Superior temporal gyrus (tissue), 1 donor: ENCODE data around the gene TMEM245.
"Not testable (repeated sequence)": the region's sequence is repeated elsewhere in the genome, so short reads cannot be mapped to it uniquely, and the experiment has no call there.

Experiments used
- DNase-seq: peaks from one replicate; pipeline ENCODE4 v3.0.0-alpha.2; 2016; ENCODE audit errors: extremely low spot score

Gene TMEM245

DNA sequence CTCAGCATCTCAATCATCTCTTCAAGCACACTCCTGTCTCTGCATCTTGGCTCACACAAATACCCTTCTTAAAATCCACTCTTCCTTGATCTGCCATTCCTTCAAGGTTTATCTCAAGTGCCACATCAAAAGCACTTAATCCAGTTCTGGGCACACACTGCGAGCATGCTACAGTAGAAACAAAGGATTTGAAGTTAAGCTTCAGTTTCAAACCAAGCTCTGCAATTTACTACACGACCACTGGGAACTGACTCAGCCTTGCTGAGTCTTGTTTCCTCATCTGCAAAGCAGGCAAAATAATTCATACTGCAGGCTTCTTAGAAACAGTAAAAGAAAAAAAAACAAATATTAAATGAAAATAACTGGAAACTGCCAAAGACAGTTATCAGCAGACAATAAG lies 56.0 kb downstream of the TMEM245 start:
- DNase-seq: no peak

DNA sequence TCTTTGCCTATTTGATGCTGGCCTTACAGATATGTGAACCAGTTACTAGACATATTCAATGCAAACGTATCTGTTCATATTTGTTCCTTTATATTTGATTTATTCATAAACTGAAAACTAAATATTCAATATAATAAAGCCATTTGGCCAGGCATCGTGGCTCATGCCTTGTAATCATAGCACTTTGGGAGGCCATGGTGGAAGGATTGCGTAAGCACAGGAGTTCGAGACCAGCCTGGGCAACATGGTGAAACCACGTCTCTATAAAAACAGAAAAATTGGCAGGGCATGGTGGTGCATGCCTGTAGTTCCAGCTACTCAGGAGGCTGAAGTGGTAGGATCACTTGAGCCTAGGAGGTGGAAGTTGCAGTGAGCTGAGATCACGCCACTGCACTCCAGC lies 57.2 kb downstream of the TMEM245 start:
- no peak for DNase-seq

DNA sequence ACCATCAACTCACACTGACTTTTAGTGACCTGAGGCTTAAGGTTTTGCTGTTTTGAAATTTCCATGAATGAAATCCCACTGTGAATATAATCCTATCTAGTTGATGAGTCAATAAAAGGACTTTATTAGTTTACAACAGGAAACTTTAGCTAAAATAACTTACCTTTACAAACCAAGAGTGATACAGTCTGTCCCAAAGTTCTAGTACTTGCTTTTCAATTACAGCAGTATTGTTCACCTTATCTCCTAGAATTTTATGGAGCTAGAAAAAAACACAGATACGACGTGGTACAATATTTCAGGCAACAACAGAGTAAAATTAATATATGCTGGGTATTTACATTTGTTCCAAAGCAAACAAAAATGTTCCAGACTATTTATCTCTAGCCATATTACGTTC lies 59.6 kb downstream of the TMEM245 start:
- DNase-seq: no peak

DNA sequence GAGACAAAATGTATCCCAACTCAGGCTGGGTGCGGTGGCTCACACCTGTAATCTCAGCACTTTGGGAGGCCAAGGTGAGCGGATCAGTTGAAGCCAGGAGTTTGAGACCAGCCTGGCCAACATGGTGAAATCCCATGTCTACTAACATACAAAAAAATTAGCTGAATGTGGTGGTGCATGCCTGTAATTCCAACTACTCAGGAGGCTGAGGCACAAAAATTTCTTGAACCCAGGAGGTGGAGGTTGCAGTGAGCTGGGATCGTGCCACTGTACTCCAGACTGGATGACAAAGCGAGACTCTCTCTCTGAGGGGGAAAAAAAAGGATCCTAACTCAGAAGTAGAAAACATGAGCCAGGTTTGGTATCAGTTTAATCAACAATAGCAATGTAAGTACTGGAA lies 66.6 kb downstream of the TMEM245 start:
- DNase-seq: not testable (repeated sequence)

DNA sequence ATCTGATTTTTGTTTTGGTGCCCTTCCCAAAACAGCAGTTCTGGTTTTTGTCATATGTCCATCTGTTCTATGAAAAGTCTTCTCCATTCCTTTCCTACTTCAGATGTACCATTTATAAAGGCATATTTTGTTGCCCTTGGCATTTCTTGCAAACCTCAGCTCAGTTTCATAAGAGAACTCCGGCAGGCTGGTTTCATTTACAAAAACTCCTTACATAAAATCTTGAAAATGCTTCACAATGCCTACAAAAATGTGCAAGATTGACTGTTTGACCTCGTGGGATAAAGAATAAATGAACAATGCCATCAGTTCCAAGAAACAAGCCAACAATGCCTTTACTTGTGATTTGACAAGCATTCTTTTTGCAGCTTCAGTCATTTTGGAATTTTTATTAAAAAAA lies 67.3 kb downstream of the TMEM245 start:
- DNase-seq: no peak

DNA sequence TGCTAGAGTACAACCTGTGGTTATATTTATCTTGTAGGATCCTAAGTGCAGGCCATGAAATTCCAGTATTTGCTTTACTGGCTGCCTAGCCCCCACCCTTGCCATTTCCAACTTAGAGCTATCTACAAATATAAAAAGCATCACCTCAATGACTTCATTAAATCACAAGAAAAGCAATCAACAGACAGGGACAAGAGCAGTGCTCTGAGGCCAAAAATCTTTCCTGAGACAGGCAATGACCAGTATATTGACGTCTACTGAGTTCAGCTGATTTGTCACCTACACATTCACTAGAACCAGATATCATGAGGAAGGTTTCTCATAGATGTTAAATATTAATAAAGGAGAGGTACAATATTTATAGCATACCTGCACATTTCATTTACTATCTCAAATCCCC lies 68.0 kb downstream of the TMEM245 start:
- no peak for DNase-seq

DNA sequence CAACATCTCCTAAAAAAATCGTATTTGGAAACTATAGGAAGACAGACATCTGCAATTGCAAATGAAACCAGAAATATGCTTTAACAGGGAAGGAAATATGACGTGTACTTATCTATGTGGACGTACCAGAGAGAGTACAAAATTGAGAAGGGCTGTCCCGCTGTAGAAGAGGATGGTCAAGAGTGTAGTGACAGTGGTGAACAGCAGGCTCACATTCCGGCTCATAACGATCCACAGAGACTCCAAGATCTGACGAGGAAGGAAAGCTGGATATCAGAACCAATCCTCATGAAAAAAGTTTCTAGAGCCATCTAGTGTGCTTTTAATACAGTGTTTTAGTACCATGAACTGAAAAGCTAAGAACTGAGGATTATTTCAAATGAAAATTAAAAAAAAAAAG lies 69.3 kb downstream of the TMEM245 start:
- no peak for DNase-seq

DNA sequence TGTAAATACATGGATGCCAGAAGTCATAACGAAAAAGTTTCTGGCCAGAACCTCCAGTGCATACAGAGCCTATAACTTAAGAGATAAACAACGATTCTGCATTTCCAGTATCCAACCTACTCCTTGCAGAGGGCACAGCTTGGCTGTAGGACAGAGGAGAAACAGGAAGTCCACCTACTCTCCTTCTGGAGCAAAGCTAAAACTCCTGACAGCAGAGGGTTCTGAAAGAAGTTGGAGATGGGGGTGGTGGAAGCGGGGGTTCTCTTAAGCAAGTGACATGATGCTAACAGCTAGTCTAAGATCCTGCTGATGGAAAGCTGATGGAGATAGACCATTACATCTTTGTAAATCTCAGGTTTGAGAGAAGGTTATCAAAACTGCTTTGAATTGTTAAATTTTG lies 70.9 kb downstream of the TMEM245 start:
- DNase-seq: peak; percentile 59

DNA sequence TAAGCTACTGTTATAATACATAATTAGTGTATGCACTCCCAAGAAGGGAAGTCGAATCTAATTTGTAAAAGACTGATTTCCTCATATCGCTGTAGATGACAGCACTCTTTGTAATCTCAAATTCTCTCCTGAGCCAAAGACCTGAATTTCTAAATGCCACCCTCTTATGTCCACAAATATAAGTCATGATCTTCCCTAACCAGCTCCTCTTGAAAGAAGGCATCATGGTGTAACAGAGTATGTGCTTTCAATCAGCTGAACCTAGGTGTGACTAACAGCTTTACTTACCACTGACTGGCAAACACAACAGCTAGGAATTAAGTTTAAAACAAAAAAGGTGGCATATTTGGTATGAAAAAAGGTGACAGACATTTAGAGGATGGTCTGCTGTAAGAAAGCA lies 72.5 kb downstream of the TMEM245 start:
- no peak for DNase-seq

DNA sequence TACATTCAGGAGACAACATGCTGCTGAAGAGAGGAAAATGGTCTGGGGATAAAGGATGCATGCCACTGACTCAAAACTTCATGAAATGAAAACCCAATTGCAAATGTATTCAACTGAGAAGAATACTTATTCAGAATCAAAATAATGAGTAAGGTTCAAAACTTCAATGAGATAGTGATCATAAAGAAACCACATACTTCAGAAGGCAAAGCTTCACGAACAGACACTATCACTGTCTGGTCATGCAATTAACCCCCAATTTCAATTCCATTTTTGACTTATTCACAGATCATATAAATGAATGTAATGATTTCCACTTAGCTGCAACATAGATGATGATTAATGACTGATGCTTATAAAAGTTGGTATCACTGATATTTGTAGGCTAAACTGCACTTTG lies 73.4 kb downstream of the TMEM245 start:
- DNase-seq: no peak

DNA sequence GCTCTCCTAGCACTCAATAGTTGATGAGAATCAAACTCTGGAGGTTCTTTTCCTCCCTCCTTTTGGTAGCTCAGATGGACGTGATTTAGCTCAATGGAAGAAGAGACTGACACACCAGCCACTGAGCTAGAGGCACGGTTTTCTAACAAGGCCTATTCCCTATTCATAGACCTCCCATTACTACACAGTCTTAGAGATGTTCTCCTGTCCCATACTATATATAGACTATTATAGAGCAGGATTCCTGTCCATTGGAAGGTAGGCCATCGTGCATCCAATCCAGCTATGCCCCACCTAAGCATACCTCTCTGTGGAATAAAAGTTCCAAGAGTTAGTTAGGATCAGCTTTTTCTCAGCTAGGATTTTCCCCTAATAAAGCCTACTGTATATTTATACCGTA lies 76.2 kb downstream of the TMEM245 start:
- no peak for DNase-seq

DNA sequence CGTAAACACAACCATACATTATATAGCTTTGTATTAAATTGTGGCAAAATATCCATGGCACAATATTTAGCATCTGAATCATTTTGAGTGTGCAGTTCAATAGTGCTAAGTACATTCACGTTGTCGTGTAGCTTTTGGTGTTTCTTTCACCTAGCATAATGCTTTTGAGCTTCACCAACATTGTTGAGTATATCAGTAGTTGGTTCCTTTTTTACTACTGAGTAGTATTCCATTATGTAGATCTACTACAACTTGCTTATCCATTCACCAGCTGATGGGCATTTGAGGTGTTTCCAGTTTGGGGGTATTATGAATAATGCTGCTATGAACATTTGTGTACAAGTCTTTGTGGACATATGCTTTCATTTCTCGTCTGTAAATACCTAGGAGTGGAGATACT lies 79.2 kb downstream of the TMEM245 start:
- no peak for DNase-seq

DNA sequence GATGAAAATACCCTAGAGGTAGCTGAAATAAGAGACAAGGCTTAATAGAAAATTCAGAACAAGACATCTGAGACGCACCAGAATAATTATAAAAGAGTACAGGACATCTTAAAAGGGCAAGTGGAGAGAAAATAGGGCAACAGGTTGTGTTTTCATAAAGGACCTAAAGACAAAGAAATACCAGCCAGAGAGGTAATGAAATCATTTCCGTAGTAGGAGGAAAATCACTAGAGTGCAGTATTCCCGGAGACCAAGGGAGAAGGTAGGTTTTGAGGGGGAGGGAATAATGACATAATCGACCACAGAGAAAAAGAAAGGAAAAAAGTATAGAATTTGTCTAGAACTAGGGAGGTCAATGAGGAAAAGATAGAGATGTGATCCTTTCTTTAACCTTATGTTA lies 80.2 kb downstream of the TMEM245 start:
- DNase-seq: no peak

DNA sequence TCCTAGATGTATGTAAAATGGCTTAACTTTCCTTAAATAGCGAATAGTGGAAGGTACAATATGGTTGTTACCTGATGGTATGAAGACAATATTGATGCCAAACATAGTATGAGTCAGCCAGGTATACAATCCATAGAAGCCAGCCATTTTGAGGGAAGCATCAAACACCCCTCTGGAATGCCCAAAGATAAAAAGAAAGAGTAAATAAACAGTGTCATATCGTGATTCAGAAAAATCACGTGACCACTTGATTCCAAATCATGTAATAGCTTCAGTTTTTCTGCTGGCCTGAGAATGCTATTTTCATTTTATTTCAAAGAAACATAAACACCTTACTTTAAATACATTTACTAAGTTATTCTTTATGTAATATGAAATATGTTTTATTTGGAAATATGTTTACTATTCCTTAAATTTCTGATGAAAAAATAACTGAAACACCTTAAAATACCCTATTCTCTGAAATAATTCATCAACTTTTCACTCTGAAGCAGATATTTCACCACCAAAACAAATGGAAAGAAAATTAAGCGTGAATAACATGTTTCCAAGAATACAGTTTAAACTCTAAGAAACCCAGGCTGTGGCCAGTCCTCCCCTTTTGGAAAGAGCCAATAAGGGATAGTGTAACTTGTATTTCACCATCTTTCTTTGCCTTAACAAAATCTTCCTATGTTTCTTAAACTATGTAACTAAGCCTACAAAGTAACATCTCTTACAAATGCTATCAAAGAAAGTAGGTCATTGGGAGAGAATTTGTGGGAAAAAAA lies 81.6 kb downstream of the TMEM245 start:
- no peak for DNase-seq

DNA sequence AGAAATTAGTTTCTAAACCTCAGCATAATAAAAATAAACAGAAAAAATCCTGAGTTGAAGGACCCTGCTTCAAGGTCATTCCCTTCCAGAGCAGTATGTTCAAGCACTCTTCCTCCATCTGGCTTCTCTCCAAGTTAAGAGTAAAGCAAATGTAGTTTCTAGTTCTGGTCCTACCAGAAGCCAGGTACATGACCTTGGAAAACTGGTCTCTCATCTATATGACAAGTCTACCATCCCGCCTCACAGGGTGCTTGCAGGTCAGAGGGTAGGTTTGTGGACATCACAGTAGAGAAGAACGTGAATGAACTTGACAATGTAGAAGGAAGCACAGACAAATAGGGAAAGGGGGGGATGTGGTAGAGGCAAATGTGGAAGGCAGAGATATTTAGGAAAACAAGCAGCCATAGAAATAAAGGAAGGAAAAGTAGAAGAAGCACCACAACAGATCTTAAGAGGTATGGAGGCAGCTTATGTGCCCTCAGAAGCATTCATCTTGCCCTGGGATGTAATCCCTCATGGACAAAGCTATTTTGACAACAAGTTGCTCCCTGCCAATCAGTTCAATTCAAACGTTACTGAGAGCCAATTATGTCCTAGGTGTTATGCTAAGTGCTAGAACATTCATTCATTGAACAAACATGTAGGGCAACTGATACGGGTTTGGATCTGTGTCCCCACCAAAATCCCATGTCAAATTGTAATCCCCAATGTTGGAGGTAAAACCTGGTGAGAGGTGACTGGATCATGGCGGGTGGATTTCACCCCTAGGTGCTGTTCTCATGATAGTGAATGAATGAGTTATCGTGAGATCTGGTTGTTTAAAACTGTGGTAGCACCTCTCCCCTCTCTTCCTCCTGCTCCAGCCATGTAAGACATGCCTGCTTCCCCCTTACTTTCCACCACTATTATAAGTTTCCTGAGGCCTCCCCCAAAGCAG lies 82.7 kb downstream of the TMEM245 start:
- no peak for DNase-seq

DNA sequence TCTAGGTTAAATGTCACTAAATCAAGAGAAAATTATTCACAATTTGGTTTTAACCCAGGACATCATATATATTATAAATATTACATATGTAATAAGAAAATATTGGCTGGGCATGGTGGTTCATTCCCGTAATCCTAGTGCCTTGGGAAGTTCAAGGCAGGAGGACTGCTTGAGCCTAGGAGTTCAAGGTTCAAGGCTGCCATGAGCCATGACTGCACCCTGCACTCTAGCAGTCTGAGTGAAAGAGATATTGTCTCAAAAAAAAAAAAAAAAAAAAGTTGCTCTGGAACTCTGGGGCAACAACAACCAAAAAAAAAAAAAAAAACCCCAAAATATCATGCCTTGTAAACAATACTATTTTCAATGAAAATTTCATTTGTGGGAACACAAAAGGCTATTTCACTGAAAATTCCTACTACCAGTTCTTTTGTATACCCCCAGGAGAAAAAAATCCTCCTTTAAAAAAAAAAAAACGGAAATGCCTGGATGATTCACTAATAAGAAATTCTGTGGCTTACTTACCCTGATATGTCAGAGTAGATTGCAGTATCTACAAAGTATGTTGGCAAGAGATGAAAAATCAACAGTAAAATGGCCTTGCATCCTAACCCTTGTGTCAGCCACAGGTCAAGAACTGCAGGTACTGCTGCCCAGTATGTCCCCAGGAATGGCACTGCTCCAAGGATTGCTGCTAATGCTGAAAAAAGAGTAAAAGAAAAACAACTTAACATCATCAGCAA lies 83.9 kb downstream of the TMEM245 start:
- no peak for DNase-seq

DNA sequence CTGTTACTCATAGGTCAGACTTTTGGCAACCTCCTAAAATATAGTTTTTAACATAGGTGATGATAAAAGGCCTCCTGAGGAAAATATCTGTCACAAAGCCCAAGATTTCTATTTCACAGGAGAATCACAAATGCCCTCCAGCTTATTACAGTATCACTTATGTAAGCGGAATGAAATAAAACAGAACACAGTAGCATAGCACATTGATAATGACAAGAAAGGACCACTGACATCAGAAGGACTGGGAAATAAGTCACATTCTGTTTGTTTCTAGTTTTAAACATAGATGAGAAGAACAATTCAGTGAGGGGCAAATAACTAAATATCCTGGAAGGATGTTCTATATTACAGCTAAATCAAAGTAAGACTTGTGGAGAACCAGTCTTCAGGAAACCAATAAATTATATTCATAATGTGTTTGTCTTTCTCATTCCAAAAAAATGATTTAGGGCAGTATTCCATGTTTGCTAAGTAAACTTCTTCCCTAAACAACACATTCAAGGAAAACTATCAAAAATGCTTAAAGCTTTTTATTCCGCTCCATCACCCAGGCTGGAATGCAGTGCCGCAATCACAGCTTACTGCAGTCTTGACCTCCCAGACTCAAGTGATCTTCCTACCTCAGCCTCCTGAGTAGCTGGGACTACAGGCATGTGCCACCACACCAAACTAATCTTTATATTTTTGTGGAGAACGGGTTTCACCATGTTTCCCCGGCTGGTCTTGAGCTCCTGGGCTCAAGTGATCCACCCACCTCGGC lies 85.6 kb downstream of the TMEM245 start:
- DNase-seq: no peak

DNA sequence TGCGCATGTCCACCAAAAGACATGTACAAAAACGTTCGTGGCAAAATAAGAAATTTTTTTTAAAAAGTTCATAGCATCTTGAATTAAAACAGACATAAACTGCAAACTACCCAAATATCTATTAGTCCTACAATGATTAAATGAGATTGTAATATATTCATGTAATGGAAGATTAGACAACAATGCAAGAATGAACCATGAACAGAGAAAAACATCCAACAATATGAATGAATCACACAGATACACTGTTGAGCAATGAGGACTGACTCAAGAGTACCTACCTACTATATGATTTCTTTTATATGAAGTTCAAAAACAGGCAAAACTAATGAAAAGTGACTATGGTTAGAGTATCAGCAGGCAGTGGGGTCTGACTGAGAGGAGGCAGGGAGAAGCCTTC lies 88.5 kb downstream of the TMEM245 start:
- DNase-seq: no peak

DNA sequence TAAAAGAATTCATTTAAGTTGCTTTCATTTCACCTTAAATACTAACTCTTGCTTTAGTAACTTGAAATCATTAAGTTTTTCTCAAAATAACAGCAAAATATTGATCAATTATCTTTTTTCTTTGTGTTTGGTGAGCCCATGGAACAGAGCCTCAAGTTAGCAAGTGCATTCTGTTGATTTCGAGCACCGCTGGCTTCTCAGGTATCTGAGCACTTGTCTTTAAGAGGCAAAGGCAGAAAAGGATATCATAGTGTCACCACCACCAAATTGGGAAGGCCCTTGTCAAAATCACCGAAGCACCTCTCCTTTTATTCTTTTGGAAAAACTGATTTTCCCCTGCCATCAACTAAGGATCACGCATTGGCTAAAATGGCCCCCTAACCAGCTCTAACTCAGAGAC lies 89.3 kb downstream of the TMEM245 start:
- no peak for DNase-seq

DNA sequence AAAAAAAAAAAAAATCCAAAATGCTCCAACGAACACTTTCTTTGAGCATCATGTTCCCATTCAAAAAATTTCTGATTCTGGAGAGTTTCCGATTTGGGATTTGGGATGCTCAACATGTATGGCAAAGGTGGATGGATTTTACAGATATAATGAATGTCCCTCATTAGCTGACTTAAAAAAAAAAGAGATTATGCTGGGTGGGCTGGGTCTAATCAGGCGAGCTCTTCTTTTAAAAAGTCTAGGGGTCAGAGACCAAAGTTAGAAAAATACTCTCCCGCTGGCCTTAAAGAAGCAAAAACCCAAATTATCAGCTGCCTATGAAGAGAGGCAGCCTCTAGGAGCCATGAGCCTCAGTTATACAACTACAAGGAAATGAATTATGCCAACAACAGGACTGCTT lies 91.3 kb downstream of the TMEM245 start:
- DNase-seq: no peak

DNA sequence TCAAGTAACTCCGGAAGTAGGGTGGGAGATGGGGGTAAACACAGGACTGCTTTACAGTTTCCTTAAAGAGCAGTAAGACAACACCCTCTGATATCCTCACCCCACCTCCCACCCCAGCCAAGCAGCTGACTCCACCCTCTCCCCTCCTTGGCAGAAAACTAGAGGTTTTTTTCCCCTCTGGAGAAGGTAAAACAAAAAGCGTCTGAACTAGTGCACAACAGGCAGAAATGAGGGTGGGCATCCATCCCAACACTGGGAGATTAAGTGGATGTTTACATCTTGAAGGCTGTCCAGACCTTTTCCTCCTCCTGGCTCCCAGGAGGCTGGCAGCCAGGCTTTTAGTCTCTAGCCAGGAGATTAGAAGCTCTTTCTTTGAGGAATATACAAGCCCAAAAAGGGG lies 92.6 kb downstream of the TMEM245 start:
- DNase-seq: no peak

DNA sequence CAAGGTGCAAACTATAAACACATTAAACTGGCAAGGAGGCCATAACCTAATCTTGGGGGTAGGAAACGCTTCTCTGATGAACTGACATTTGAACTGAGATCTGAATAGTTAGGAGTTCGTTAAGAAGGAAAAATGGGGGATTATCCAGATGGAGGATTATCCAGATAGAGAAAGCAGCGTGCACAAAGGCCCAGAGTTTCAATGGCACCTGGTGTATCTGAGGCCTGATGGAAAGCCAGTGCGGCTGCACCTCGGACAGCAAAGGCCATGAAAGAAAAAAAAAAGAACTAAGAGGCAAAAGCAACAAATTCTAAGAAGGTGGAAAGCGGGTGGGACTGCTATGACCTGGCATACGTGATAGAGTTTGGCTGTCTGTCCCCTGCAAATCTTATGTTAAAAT lies 93.4 kb downstream of the TMEM245 start:
- no peak for DNase-seq
